Fibroblast of lung (primary cell): ENCODE results near the gene MED17. TPM values are rescaled to one million over a fixed set of nuclear protein-coding genes. Genes with fewer than 3 reads are reported as not detected.
"Not testable (repeated sequence)": the region's sequence is repeated elsewhere in the genome, so short reads cannot be mapped to it uniquely, and the experiment has no call there.

Experiments used
- DNase-seq, 2 donors: peaks; one replicate each; pipeline versions ENCODE4 v3.0.0 to v3.0.0-alpha.2; 2010; ENCODE audit warnings: low read depth in 2 of 2
- H2AFZ ChIP-seq: 2 replicates; pipeline ENCODE4 v1.5.1; 2012; ENCODE audit warnings: low read length, control low read depth, inconsistent platforms
- H3K27ac ChIP-seq: 2 replicates; pipeline ENCODE4 v1.5.1; 2011; ENCODE audit warnings: low read length, control low read depth; ENCODE audit not compliant: insufficient read depth
- H3K27me3 ChIP-seq: 2 replicates; pipeline ENCODE4 v1.5.1; 2011; ENCODE audit warnings: mild to moderate bottlenecking, low read length; ENCODE audit not compliant: control insufficient read depth, insufficient read depth
- H3K36me3 ChIP-seq: 2 replicates; pipeline ENCODE4 v1.5.1; 2011; ENCODE audit warnings: low read length; ENCODE audit not compliant: control insufficient read depth, insufficient read depth
- H3K4me1 ChIP-seq: 2 replicates; pipeline ENCODE4 v1.5.1; 2011; ENCODE audit warnings: low read length; ENCODE audit not compliant: control insufficient read depth, insufficient read depth; ENCODE audit errors: extremely low read depth
- H3K4me2 ChIP-seq: 2 replicates; pipeline ENCODE4 v1.5.1; 2011; ENCODE audit warnings: low read length, control low read depth; ENCODE audit not compliant: insufficient read depth; ENCODE audit errors: extremely low read depth
- H3K4me3 ChIP-seq, 4 experiments: fragments of 200-600 bp in 1 of 4; sonication (generic) in 1 of 4; replicated peaks in 1 of 4; 2 replicates each; pipeline ENCODE4 v1.5.1; 2011 to 2016; ENCODE audit warnings: low read length in 4 of 4, low read depth in 3 of 4, mild to moderate bottlenecking in 3 of 4, control low read depth in 2 of 4, inconsistent platforms in 1 of 4, mixed read lengths in 1 of 4; ENCODE audit not compliant: insufficient read depth in 1 of 4; ENCODE audit errors: control extremely low read depth in 1 of 4
- H3K79me2 ChIP-seq: 2 replicates; pipeline ENCODE4 v1.5.1; 2012; ENCODE audit warnings: mild to moderate bottlenecking, low read length, inconsistent platforms; ENCODE audit not compliant: control insufficient read depth, insufficient read depth
- H3K9ac ChIP-seq: 2 replicates; pipeline ENCODE4 v1.5.1; 2011; ENCODE audit warnings: mild to moderate bottlenecking, low read length, control low read depth; ENCODE audit not compliant: insufficient read depth
- H3K9me3 ChIP-seq: 2 replicates; pipeline ENCODE4 v1.5.1; 2012; ENCODE audit warnings: low read depth, low read length; ENCODE audit not compliant: control insufficient read depth, insufficient read depth
- H4K20me1 ChIP-seq: 2 replicates; pipeline ENCODE4 v1.5.1; 2011; ENCODE audit warnings: low read length; ENCODE audit not compliant: control insufficient read depth, insufficient read depth; ENCODE audit errors: extremely low read depth
- CTCF ChIP-seq, 2 donors: IDR thresholded peaks in 1 of 2; conservative IDR thresholded peaks in 1 of 2; 1 replicate in 1 of 2; 2 replicates in 1 of 2; pipeline ENCODE4 v1.5.1; 2011 to 2012; ENCODE audit warnings: low read length in 2 of 2, control low read depth in 1 of 2, inconsistent platforms in 1 of 2, low read depth in 1 of 2, mild to moderate bottlenecking in 1 of 2
- EZH2 ChIP-seq: IDR thresholded peaks from 2 replicates; pipeline ENCODE4 v1.5.1; 2012; ENCODE audit warnings: low read length, control low read depth, mild to moderate bottlenecking; ENCODE audit errors: missing control alignments
- polyA plus RNA-seq, 2 donors: library from polyadenylated mRNA; depleted of rRNA in 1 of 2; stranded (reverse) in 1 of 2; unstranded in 1 of 2; fragments of >200 nt; gene quantifications; 2 replicates each; pipeline ENCODE4 v1.2.1, GENCODE V29; 2011 to 2012; ENCODE audit warnings: missing spikeins in 1 of 2
- total RNA-seq: library from RNA; depleted of rRNA; stranded (reverse); fragments of >200 nt; gene quantifications from 2 replicates; pipeline ENCODE4 v1.2.1, GENCODE V29; 2014

MED17 gene
- total and polyA plus RNA-seq, 2 donors (not counting 1 experiment from before 2014, with no cell fraction given), result 24.1 to 25.6 TPM

GRCh38 chr11:93756748-93757147 is 27.3 kb upstream of the MED17 start:
- Histone ChIP-seq H3K9me3 (no peaks in the 10 kb centered on the region), H3K4me3 (no peak overlapping the region), H3K4me1 (no peaks in the 10 kb centered on the region), H3K9ac (no peak overlapping the region), H4K20me1 (no peaks in the 10 kb centered on the region), H3K4me2 (no peak overlapping the region), H3K79me2 (no peaks in the 10 kb centered on the region), H3K27ac (no peak overlapping the region), H2AFZ (no peak overlapping the region), H3K27me3 (no peaks in the 10 kb centered on the region), H3K36me3 (peaks cover 3% of the 10 kb centered on the region)
- no peak for DNase-seq
- TF ChIP-seq EZH2 (no peak), CTCF (conservative IDR thresholded peaks at IDR 0.05 in 1 of 2, IDR thresholded peaks at IDR 0.05 in 1 of 2; ENCODE audit: low read depth in 1 of 2, low read length in 2 of 2) (no peak)

- peaks cover 3% of the 10 kb centered on the region for H3K36me3 ChIP-seq
- H3K79me2 ChIP-seq, result no peaks in the 10 kb centered on the region
- no peak overlapping the region for H2AFZ ChIP-seq
- H3K9ac ChIP-seq, result no peak overlapping the region
- no peaks in the 10 kb centered on the region for H3K4me1 ChIP-seq
- TF ChIP-seq CTCF (conservative IDR thresholded peaks at IDR 0.05 in 1 of 2, IDR thresholded peaks at IDR 0.05 in 1 of 2; ENCODE audit: low read depth in 1 of 2, low read length in 2 of 2) (no peak), EZH2 (no peak)
- H3K9me3 ChIP-seq, result no peaks in the 10 kb centered on the region
- no peak overlapping the region for H3K4me3 ChIP-seq
- no peak overlapping the region for H3K27ac ChIP-seq
- no peak overlapping the region for H3K4me2 ChIP-seq
- no peak for DNase-seq
- H3K27me3 ChIP-seq, result no peaks in the 10 kb centered on the region
- H4K20me1 ChIP-seq, result no peaks in the 10 kb centered on the region
Measured at GRCh38 chr11:93757301-93757700, 26.8 kb upstream of the MED17 start.

DNA sequence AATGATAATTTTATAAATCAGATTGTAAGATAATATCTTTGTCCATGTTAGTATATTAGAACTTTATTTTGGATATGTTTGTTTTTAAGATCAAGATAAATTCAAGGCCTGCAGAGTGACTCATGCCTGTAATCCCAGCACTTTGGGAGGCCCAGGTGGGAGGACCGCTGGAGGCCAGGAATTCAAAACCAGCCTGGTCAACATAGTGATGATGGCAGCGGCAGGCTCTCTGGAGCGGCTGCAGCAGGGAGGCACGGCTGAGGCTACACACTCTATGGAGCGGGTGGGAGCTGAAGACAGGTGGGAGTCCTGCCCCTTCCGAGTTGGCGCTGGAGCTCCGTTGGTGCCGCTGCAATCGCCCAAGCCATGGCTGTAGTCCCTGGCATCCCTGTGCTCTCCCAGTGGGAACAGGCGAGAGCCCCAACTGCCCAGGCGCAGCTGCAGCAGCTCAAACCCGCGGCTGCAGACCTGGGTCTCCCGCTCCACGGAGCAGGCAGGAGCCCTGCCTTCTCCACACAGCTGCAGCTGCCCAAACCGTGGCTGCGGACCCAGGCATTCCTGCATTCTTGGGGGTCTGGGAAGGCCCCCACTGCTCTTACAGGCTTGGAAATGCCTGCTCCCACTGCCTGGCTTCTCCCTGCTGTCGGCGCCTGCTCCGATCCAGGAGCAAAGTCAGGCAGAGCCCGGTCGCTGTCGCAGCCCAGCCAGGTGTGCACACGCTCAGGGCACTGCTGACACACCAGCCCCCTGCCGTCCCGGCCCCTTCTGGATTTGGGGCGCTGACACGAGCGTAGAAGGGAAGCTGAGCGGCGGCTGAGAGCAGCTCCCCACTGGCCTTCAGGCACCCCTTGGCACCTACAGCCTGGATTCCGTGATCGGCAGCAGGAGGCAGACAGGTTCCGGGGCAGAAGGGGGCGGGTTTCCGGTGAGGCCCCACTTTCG is 25.9 kb upstream of the MED17 start:
- no peak overlapping the region for H2AFZ ChIP-seq
- TF ChIP-seq EZH2, result no peak
- no peak for TF ChIP-seq CTCF (conservative IDR thresholded peaks at IDR 0.05 in 1 of 2, IDR thresholded peaks at IDR 0.05 in 1 of 2; ENCODE audit: low read depth in 1 of 2, low read length in 2 of 2)
- no peaks in the 10 kb centered on the region for H3K79me2 ChIP-seq
- H3K4me2 ChIP-seq, result no peak overlapping the region
- no peak overlapping the region for H3K9ac ChIP-seq
- no peaks in the 10 kb centered on the region for H3K4me1 ChIP-seq
- no peak for DNase-seq
- no peaks in the 10 kb centered on the region for H3K9me3 ChIP-seq
- H3K4me3 ChIP-seq, result no peak overlapping the region
- H3K27ac ChIP-seq, result no peak overlapping the region
- no peaks in the 10 kb centered on the region for H3K27me3 ChIP-seq
- H4K20me1 ChIP-seq, result no peaks in the 10 kb centered on the region
- H3K36me3 ChIP-seq, result peaks cover 3% of the 10 kb centered on the region

GRCh38 chr11:93759123-93759522 is 25.0 kb upstream of the MED17 start:
- H3K27ac ChIP-seq, H3K4me1 ChIP-seq, H3K4me3 ChIP-seq, H3K9me3 ChIP-seq, DNase-seq, H3K4me2 ChIP-seq, H3K36me3 ChIP-seq, H3K79me2 ChIP-seq, H3K27me3 ChIP-seq, H3K9ac ChIP-seq, H4K20me1 ChIP-seq, H2AFZ ChIP-seq: not testable (repeated sequence)
